Mesenchymal stem cell (in vitro differentiated cells and primary cell): ENCODE data around the gene NOSTRIN. TPM values are rescaled to one million over a fixed set of nuclear protein-coding genes. Genes with fewer than 3 reads are reported as not detected.
A peak's percentile ranks its signal among the peaks of the same experiment; 100 is the strongest.

Experiments
- DNase-seq: peaks from one replicate; pipeline ENCODE4 v3.0.0-alpha.2; 2013
- H2AFZ ChIP-seq: one replicate; pipeline ENCODE4 v1.6.1; 2013; ENCODE audit warnings: low read depth, mild to moderate bottlenecking, control low read depth, inconsistent platforms, low read length, moderate library complexity
- H2AK5ac ChIP-seq: 2 replicates; pipeline ENCODE4 v1.6.1; 2013; ENCODE audit warnings: low read length, moderate library complexity, mild to moderate bottlenecking, inconsistent platforms; ENCODE audit not compliant: severe bottlenecking
- H2BK120ac ChIP-seq: one replicate; pipeline ENCODE4 v1.6.1; 2013; ENCODE audit warnings: low read depth, mild to moderate bottlenecking, inconsistent platforms, low read length, moderate library complexity
- H2BK12ac ChIP-seq, 2 experiments: one replicate each; pipeline ENCODE4 v1.6.1; 2013; ENCODE audit warnings: inconsistent platforms in 2 of 2, low read length in 2 of 2, mild to moderate bottlenecking in 2 of 2, moderate library complexity in 2 of 2, control low read depth in 1 of 2
- H2BK15ac ChIP-seq: one replicate; pipeline ENCODE4 v1.6.1; 2013; ENCODE audit warnings: mild to moderate bottlenecking, low read depth, inconsistent platforms; ENCODE audit not compliant: poor library complexity, severe bottlenecking
- H2BK5ac ChIP-seq: 2 replicates; pipeline ENCODE4 v1.6.1; 2013; ENCODE audit warnings: low read depth, mild to moderate bottlenecking, low read length, control low read depth, inconsistent platforms; ENCODE audit not compliant: poor library complexity, severe bottlenecking
- H3K14ac ChIP-seq, 2 experiments: one replicate each; pipeline ENCODE4 v1.6.1; 2013; ENCODE audit warnings: inconsistent platforms in 2 of 2, low read length in 2 of 2, control low read depth in 1 of 2, mild to moderate bottlenecking in 1 of 2, moderate library complexity in 1 of 2
- H3K18ac ChIP-seq, 2 experiments: one replicate each; pipeline ENCODE4 v1.6.1; 2013; ENCODE audit warnings: inconsistent platforms in 2 of 2, low read length in 2 of 2, control low read depth in 1 of 2, low read depth in 1 of 2, mild to moderate bottlenecking in 1 of 2
- H3K23ac ChIP-seq, 2 experiments: one replicate each; pipeline ENCODE4 v1.6.1; 2013; ENCODE audit warnings: inconsistent platforms in 2 of 2, low read length in 2 of 2, mild to moderate bottlenecking in 2 of 2, moderate library complexity in 2 of 2, control low read depth in 1 of 2
- H3K27ac ChIP-seq: 2 replicates; pipeline ENCODE4 v1.5.1; 2013; ENCODE audit warnings: mild to moderate bottlenecking, moderate library complexity, low read length, control low read depth, inconsistent platforms; ENCODE audit not compliant: poor library complexity, severe bottlenecking
- H3K27me3 ChIP-seq, 2 experiments: 2 replicates each; pipeline versions ENCODE4 v1.6.1 to v1.7.0; 2013; ENCODE audit warnings: low read length in 2 of 2, mild to moderate bottlenecking in 2 of 2, moderate library complexity in 2 of 2, control low read depth in 1 of 2, inconsistent platforms in 1 of 2; ENCODE audit not compliant: control insufficient read depth in 1 of 2, insufficient read depth in 1 of 2
- H3K36me3 ChIP-seq, 2 experiments: 2 replicates each; pipeline versions ENCODE4 v1.6.1 to v1.7.0; 2013; ENCODE audit warnings: low read length in 2 of 2, control low read depth in 1 of 2, inconsistent platforms in 1 of 2, low read depth in 1 of 2, mild to moderate bottlenecking in 1 of 2; ENCODE audit not compliant: insufficient read depth in 2 of 2, control insufficient read depth in 1 of 2
- H3K4ac ChIP-seq, 2 experiments: one replicate each; pipeline ENCODE4 v1.6.1; 2013; ENCODE audit warnings: inconsistent platforms in 2 of 2, low read length in 2 of 2, mild to moderate bottlenecking in 2 of 2, moderate library complexity in 2 of 2, control low read depth in 1 of 2, low read depth in 1 of 2
- H3K4me1 ChIP-seq: 2 replicates; pipeline ENCODE4 v1.6.1; 2013; ENCODE audit warnings: low read depth, low read length, control low read depth; ENCODE audit not compliant: control insufficient read depth, insufficient read depth
- H3K4me2 ChIP-seq: 2 replicates; pipeline ENCODE4 v1.6.1; 2013; ENCODE audit warnings: low read length, mild to moderate bottlenecking, inconsistent platforms; ENCODE audit not compliant: poor library complexity, severe bottlenecking
- H3K4me3 ChIP-seq, 2 experiments: 2 replicates each; pipeline versions ENCODE4 v1.5.1 to v1.7.0; 2013; ENCODE audit warnings: low read length in 2 of 2, mild to moderate bottlenecking in 2 of 2, control low read depth in 1 of 2, low read depth in 1 of 2; ENCODE audit not compliant: insufficient read depth in 1 of 2
- H3K79me1 ChIP-seq: replicated peaks from 2 replicates; pipeline ENCODE4 v1.6.1; 2013; ENCODE audit warnings: mild to moderate bottlenecking, control low read depth, low read length, inconsistent platforms; ENCODE audit not compliant: poor library complexity, severe bottlenecking
- H3K9ac ChIP-seq: 2 replicates; pipeline ENCODE4 v1.7.0; 2013; ENCODE audit warnings: mild to moderate bottlenecking, low read length, moderate library complexity
- H3K9me3 ChIP-seq: 2 replicates; pipeline ENCODE4 v1.7.0; 2013; ENCODE audit warnings: mild to moderate bottlenecking, low read length; ENCODE audit not compliant: control insufficient read depth
- H4K8ac ChIP-seq: one replicate; pipeline ENCODE4 v1.6.1; 2013; ENCODE audit warnings: inconsistent platforms, mild to moderate bottlenecking, low read length, moderate library complexity
- H4K91ac ChIP-seq: one replicate; pipeline ENCODE4 v1.6.1; 2013; ENCODE audit warnings: mild to moderate bottlenecking, low read length, inconsistent platforms
- WGBS: methylation state at CpG from one replicate; pipeline ENCODE4 v1.1.7; 2013; ENCODE audit warnings: mixed read lengths; 5-methylcytosine and 5-hydroxymethylcytosine counted together
- polyA plus RNA-seq, 2 experiments: library from polyadenylated mRNA; stranded (reverse); fragments of 200-250 nt; gene quantifications; one replicate each; pipeline ENCODE4 v1.2.3, GENCODE V29; 2013

NOSTRIN gene, protein sequence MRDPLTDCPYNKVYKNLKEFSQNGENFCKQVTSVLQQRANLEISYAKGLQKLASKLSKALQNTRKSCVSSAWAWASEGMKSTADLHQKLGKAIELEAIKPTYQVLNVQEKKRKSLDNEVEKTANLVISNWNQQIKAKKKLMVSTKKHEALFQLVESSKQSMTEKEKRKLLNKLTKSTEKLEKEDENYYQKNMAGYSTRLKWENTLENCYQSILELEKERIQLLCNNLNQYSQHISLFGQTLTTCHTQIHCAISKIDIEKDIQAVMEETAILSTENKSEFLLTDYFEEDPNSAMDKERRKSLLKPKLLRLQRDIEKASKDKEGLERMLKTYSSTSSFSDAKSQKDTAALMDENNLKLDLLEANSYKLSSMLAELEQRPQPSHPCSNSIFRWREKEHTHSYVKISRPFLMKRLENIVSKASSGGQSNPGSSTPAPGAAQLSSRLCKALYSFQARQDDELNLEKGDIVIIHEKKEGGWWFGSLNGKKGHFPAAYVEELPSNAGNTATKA
- 2.6 TPM for polyA plus RNA-seq (2013, experiment 1 of 2)
- 2.1 TPM for polyA plus RNA-seq (2013, experiment 2 of 2)

GRCh38 chr2:168801961-168802858 lies at the start of gene NOSTRIN:
NOSTRIN (plus strand) TSS chr2:168802637; CDS start chr2:168802647, 10 bp downstream.
- Histone ChIP-seq H3K4me3 (peak within 1 kb of the TSS in 1 of 2 experiments; percentile 39), H3K9me3 (no peaks in the 10 kb centered on the region), H3K4me2 (no peak within 1 kb of the TSS), H2AFZ (no peak within 1 kb of the TSS), H3K23ac (no peak within 1 kb of the TSS), H3K14ac (no peak within 1 kb of the TSS), H2BK5ac (no peak within 1 kb of the TSS), H4K8ac (peak within 1 kb of the TSS; percentile 92), H2BK15ac (no peak within 1 kb of the TSS), H3K79me1 (no peaks in the 10 kb centered on the region), H2BK12ac (peak within 1 kb of the TSS; percentile 24 to 79), H3K36me3 (no peaks in the 10 kb centered on the region), H2BK120ac (no peak within 1 kb of the TSS), H3K27me3 (peaks cover 0 to 2% of the 10 kb centered on the region in 2 experiments), H3K4me1 (no peaks in the 10 kb centered on the region), H2AK5ac (no peak within 1 kb of the TSS), H4K91ac (peak within 1 kb of the TSS; percentile 25), H3K18ac (peak within 1 kb of the TSS in 1 of 2 experiments; percentile 4), H3K27ac (no peak within 1 kb of the TSS), H3K9ac (no peak within 1 kb of the TSS), H3K4ac (no peak within 1 kb of the TSS)
- WGBS: 28% methylated on average over 9 of the region's 10 CpGs
- DNase-seq: peak; percentile 70

- no peak overlapping the region for H3K14ac ChIP-seq
- no peak overlapping the region for H2BK5ac ChIP-seq
- no peak overlapping the region for H4K8ac ChIP-seq
- no peak overlapping the region for H3K9ac ChIP-seq
- no peak for DNase-seq
- 98% methylated on average over 5 of the region's 8 CpGs for WGBS
- no peaks in the 10 kb centered on the region for H3K9me3 ChIP-seq
- H3K4me2 ChIP-seq: no peak overlapping the region
- H3K18ac ChIP-seq: no peak overlapping the region
- no peaks in the 10 kb centered on the region for H3K79me1 ChIP-seq
- H3K4me3 ChIP-seq: no peak overlapping the region
- H2AFZ ChIP-seq: no peak overlapping the region
- peaks cover 0 to 3% of the 10 kb centered on the region in 2 experiments for H3K36me3 ChIP-seq
- H4K91ac ChIP-seq: no peak overlapping the region
- H3K4me1 ChIP-seq: no peaks in the 10 kb centered on the region
- H3K27ac ChIP-seq: no peak overlapping the region
- no peaks in the 10 kb centered on the region for H3K27me3 ChIP-seq
- no peak overlapping the region for H2AK5ac ChIP-seq
- H2BK15ac ChIP-seq: no peak overlapping the region
- H2BK12ac ChIP-seq: no peak overlapping the region
- no peak overlapping the region for H2BK120ac ChIP-seq
- H3K4ac ChIP-seq: no peak overlapping the region
- H3K23ac ChIP-seq: no peak overlapping the region
Observed at GRCh38 chr2:168753765-168754329, 48.6 kb upstream of the NOSTRIN start.

DNA sequence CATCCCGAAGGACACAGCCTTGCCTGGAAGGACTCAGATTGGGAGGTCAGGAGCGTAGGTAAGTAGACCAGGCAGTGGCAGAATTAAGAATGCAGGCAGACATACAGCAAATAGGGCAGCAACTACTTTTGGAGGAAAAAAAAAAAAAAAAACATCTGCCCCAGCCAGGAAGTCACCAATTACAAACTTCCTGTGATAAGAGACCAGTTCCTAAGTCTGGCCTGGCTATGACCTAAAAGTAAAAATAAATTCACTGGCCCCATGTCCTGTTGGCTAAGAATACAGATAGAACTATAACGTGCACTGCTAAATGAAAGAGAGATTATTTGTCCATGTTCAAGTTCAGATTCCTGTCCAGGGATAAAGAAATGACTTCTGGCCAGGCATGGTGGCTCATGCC lies 45.2 kb upstream of the NOSTRIN start:
- Histone ChIP-seq H2AFZ (no peak overlapping the region), H3K14ac (no peak overlapping the region), H2BK15ac (no peak overlapping the region), H2AK5ac (no peak overlapping the region), H3K18ac (no peak overlapping the region), H3K4me2 (no peak overlapping the region), H3K27me3 (no peaks in the 10 kb centered on the region), H3K4ac (no peak overlapping the region), H3K36me3 (peaks cover 0 to 3% of the 10 kb centered on the region in 2 experiments), H2BK120ac (no peak overlapping the region), H4K8ac (no peak overlapping the region), H3K9ac (no peak overlapping the region), H2BK5ac (no peak overlapping the region), H3K4me1 (no peaks in the 10 kb centered on the region), H4K91ac (no peak overlapping the region), H3K9me3 (no peaks in the 10 kb centered on the region), H2BK12ac (no peak overlapping the region), H3K4me3 (no peak overlapping the region), H3K79me1 (no peaks in the 10 kb centered on the region), H3K27ac (no peak overlapping the region), H3K23ac (no peak overlapping the region)
- no peak for DNase-seq
- WGBS: 65% methylated on average over 3 of the region's 3 CpGs
